Melanocyte of skin (primary cell): ENCODE results near the gene FZD10. TPM values are rescaled to one million over a fixed set of nuclear protein-coding genes. Genes with fewer than 3 reads are reported as not detected.

ENCODE experiments used
- total RNA-seq, 2 donors: library from RNA; depleted of rRNA; stranded (reverse); fragments of >200 nt; gene quantifications; 2 replicates each; pipeline ENCODE4 v1.2.3, GENCODE V29; 2012

Gene FZD10
- under 1 TPM; under 0.01 TPM for total RNA-seq

GRCh38 chr12:130162267-130162666 is at the start of gene FZD10:
TSS of gene FZD10 (plus strand) at chr12:130162464. CDS start at chr12:130162943, 479 bp downstream.

Other genes with a start within 250 kb of the FZD10 start
- under 1 TPM in 1 of 2 donors, not detected in 1; 0.34 TPM for gene PIWIL1, start 175.4 kb downstream of the FZD10 start, total RNA-seq